Mesothelial cell of epicardium (in vitro differentiated cells): ENCODE measurements around the gene SLC9A9. TPM values are rescaled to one million over a fixed set of nuclear protein-coding genes. Genes with fewer than 3 reads are reported as not detected.

Source experiments
- DNase-seq, 2 experiments: peaks; one replicate each; pipeline ENCODE4 v3.0.0; 2021; ENCODE audit warnings: low spot score in 2 of 2; ENCODE audit not compliant: unreplicated experiment in 2 of 2
- H3K27ac Mint-ChIP-seq: 2 replicates; pipeline ENCODE4 v1.8.0; 2021; ENCODE audit warnings: mixed read lengths
- H3K27me3 Mint-ChIP-seq: 2 replicates; pipeline ENCODE4 v1.8.0; 2021; ENCODE audit warnings: low read depth, mixed read lengths
- H3K36me3 Mint-ChIP-seq: 2 replicates; pipeline ENCODE4 v1.8.0; 2021; ENCODE audit warnings: mixed read lengths
- H3K4me1 Mint-ChIP-seq: 2 replicates; pipeline ENCODE4 v1.8.0; 2021; ENCODE audit warnings: mixed read lengths
- H3K4me3 Mint-ChIP-seq: 2 replicates; pipeline ENCODE4 v1.8.0; 2021; ENCODE audit warnings: mild to moderate bottlenecking, moderate library complexity, mixed read lengths
- H3K9me3 Mint-ChIP-seq: 2 replicates; pipeline ENCODE4 v1.8.0; 2021; ENCODE audit warnings: mixed read lengths
- total RNA-seq: library from RNA; stranded (reverse); gene quantifications from 3 replicates; pipeline ENCODE4 v1.2.1, GENCODE V29; 2021
- TF ChIP-seq, protein P1 (sequence below): fragments of 200-600 bp; sonication (generic); IDR thresholded peaks from one replicate; pipeline ENCODE4 v1.5.0; 2021; ENCODE audit warnings: antibody characterized with exemption; ENCODE audit not compliant: unreplicated experiment

The SLC9A9 gene
- total RNA-seq, 1 donor from 2014 or later = 2.7 TPM

DNA sequence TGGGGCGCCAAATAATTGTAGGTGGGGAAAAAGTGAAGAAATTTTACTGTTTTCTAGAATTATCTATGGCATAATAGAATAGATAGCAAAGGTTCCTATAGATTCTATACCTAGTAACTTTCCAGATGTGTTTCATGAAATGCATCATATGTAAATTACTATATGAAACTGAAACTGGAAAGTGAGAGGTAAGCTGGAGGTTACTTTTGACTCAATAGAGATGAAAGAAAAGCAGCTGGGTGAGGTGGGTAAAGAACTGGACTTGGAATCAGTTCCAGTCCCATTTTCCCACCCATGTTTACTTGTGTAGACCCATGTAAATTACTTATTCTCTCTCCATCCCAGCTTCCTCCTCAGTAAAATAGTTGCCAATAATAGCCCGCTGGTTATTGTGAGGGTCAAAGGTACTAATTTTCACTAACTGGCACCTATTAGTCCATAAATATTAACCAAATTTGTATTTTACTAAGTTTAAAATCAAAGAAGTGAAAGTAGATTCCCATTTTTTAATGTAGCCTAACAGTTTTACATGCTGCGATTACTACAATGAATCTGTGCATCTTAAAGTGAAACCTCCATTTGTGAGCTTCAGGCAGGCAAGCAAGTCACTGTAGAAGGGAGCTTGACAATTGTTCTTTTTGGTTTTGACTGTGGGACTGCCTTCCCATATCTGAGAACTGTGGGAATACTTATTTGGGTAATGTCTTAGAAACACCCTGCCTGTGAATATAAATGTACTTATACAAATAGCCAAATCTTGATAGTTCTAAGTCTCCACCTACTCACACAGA is 312.1 kb downstream of the SLC9A9 start:
- H3K27ac Mint-ChIP-seq = no peak overlapping the region
- peaks cover 6% of the 10 kb centered on the region for H3K27me3 Mint-ChIP-seq
- no peaks in the 10 kb centered on the region for H3K9me3 Mint-ChIP-seq
- H3K4me3 Mint-ChIP-seq = no peak overlapping the region
- peaks cover 13% of the 10 kb centered on the region for H3K4me1 Mint-ChIP-seq
- TF ChIP-seq, protein P1, sequence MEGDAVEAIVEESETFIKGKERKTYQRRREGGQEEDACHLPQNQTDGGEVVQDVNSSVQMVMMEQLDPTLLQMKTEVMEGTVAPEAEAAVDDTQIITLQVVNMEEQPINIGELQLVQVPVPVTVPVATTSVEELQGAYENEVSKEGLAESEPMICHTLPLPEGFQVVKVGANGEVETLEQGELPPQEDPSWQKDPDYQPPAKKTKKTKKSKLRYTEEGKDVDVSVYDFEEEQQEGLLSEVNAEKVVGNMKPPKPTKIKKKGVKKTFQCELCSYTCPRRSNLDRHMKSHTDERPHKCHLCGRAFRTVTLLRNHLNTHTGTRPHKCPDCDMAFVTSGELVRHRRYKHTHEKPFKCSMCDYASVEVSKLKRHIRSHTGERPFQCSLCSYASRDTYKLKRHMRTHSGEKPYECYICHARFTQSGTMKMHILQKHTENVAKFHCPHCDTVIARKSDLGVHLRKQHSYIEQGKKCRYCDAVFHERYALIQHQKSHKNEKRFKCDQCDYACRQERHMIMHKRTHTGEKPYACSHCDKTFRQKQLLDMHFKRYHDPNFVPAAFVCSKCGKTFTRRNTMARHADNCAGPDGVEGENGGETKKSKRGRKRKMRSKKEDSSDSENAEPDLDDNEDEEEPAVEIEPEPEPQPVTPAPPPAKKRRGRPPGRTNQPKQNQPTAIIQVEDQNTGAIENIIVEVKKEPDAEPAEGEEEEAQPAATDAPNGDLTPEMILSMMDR = no peak
- DNase-seq = no peak
- H3K36me3 Mint-ChIP-seq = no peaks in the 10 kb centered on the region

DNA sequence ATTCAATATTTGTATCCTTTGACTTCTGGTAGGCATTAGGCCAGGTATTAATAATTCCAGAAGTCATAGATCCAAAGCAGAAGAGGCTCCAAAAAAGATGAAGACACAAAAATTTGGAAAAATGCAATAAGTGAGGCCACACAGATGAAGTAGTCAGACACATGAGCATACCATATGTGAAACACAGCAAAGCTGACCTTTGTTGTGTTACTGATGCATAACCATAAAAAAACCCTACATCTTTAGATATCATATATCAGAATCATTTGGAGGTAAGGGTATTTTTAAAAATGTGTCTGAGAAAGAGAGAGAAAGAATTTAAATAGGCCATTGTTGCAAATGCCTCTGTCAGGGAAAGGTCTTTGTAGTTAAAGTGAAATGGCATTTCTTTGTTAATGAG is 314.9 kb downstream of the SLC9A9 start:
- H3K27ac Mint-ChIP-seq = no peak overlapping the region
- TF ChIP-seq, protein P1 = no peak
- peaks cover 6% of the 10 kb centered on the region for H3K4me1 Mint-ChIP-seq
- peaks cover 6% of the 10 kb centered on the region for H3K27me3 Mint-ChIP-seq
- no peak overlapping the region for H3K4me3 Mint-ChIP-seq
- no peak for DNase-seq
- no peaks in the 10 kb centered on the region for H3K36me3 Mint-ChIP-seq
- H3K9me3 Mint-ChIP-seq = no peaks in the 10 kb centered on the region

- TF ChIP-seq, protein P1 = no peak
- H3K4me3 Mint-ChIP-seq = no peak overlapping the region
- no peak overlapping the region for H3K27ac Mint-ChIP-seq
- H3K36me3 Mint-ChIP-seq = no peaks in the 10 kb centered on the region
- peaks cover 9% of the 10 kb centered on the region for H3K27me3 Mint-ChIP-seq
- no peak for DNase-seq
- peaks cover 6% of the 10 kb centered on the region for H3K4me1 Mint-ChIP-seq
- H3K9me3 Mint-ChIP-seq = no peaks in the 10 kb centered on the region
Observed at GRCh38 chr3:143532091-143532490, 316.2 kb downstream of the SLC9A9 start.

GRCh38 chr3:143531101-143531500 is 317.2 kb downstream of the SLC9A9 start:
- DNase-seq = no peak
- Mint-ChIP-seq H3K9me3 (no peaks in the 10 kb centered on the region), H3K27me3 (peaks cover 13% of the 10 kb centered on the region), H3K4me3 (no peak overlapping the region), H3K36me3 (no peaks in the 10 kb centered on the region), H3K4me1 (peaks cover 6% of the 10 kb centered on the region), H3K27ac (no peak overlapping the region)
- TF ChIP-seq, protein P1 = no peak

GRCh38 chr3:143529798-143530197 is 318.5 kb downstream of the SLC9A9 start:
- TF ChIP-seq, protein P1 = no peak
- no peak overlapping the region for H3K27ac Mint-ChIP-seq
- peaks cover under 1% of the 10 kb centered on the region for H3K4me1 Mint-ChIP-seq
- DNase-seq = no peak
- no peaks in the 10 kb centered on the region for H3K9me3 Mint-ChIP-seq
- peaks cover 11% of the 10 kb centered on the region for H3K27me3 Mint-ChIP-seq
- no peaks in the 10 kb centered on the region for H3K36me3 Mint-ChIP-seq
- H3K4me3 Mint-ChIP-seq = no peak overlapping the region
